HG03521 (cell line): ENCODE data around the gene FAM193A.
"Not testable (repeated sequence)": the region's sequence is repeated elsewhere in the genome, so short reads cannot be mapped to it uniquely, and the experiment has no call there.

Experiments
- ATAC-seq: cut with Tn5 transposase; IDR thresholded peaks from one replicate; pipeline ENCODE4 v1.9.1; 2021; ENCODE audit warnings: mild to moderate bottlenecking, moderate library complexity; ENCODE audit not compliant: unreplicated experiment

FAM193A gene

GRCh38 chr4:2648159-2648814 is 111.8 kb downstream of the FAM193A start:
- no peak for ATAC-seq

- ATAC-seq: no peak
Observed at GRCh38 chr4:2649604-2650114, 113.2 kb downstream of the FAM193A start.

- ATAC-seq: no peak
Observed at GRCh38 chr4:2650276-2650675, 113.8 kb downstream of the FAM193A start.

GRCh38 chr4:2651546-2651945 is 115.1 kb downstream of the FAM193A start:
- ATAC-seq: no peak

GRCh38 chr4:2651998-2652397 is 115.6 kb downstream of the FAM193A start:
- ATAC-seq: no peak

GRCh38 chr4:2652415-2653160 is 116.1 kb downstream of the FAM193A start:
- no peak for ATAC-seq

GRCh38 chr4:2660596-2661211 is 124.3 kb downstream of the FAM193A start:
- ATAC-seq: no peak

GRCh38 chr4:2662598-2662997 is 126.2 kb downstream of the FAM193A start:
- no peak for ATAC-seq

- no peak for ATAC-seq
Observed at GRCh38 chr4:2663275-2663674, 126.8 kb downstream of the FAM193A start.

- no peak for ATAC-seq
Observed at GRCh38 chr4:2666722-2667247, 130.3 kb downstream of the FAM193A start.

- ATAC-seq: no peak
Observed at GRCh38 chr4:2667428-2667827, 131.0 kb downstream of the FAM193A start.

- ATAC-seq: no peak
Observed at GRCh38 chr4:2671267-2671895, 134.9 kb downstream of the FAM193A start.

- ATAC-seq: no peak
Observed at GRCh38 chr4:2672082-2672481, 135.6 kb downstream of the FAM193A start.

GRCh38 chr4:2672700-2673099 is 136.3 kb downstream of the FAM193A start:
- ATAC-seq: no peak

- ATAC-seq: no peak
Observed at GRCh38 chr4:2673157-2673556, 136.7 kb downstream of the FAM193A start.

GRCh38 chr4:2679762-2680161 is 143.3 kb downstream of the FAM193A start:
- not testable (repeated sequence) for ATAC-seq

GRCh38 chr4:2684486-2684885 is 148.0 kb downstream of the FAM193A start:
- no peak for ATAC-seq

- no peak for ATAC-seq
Observed at GRCh38 chr4:2685541-2685940, 149.1 kb downstream of the FAM193A start.

GRCh38 chr4:2686379-2687265 is 150.2 kb downstream of the FAM193A start:
- no peak for ATAC-seq

- ATAC-seq: no peak
Observed at GRCh38 chr4:2688281-2688680, 151.8 kb downstream of the FAM193A start.
